ENCODE data around the gene FHIT. TPM values are rescaled to one million over a fixed set of nuclear protein-coding genes. Genes with fewer than 3 reads are reported as not detected.

Gene FHIT
- total RNA-seq, 4 donors from 2014 or later, result 3.2 to 10.9 (median 6.4) TPM

DNA sequence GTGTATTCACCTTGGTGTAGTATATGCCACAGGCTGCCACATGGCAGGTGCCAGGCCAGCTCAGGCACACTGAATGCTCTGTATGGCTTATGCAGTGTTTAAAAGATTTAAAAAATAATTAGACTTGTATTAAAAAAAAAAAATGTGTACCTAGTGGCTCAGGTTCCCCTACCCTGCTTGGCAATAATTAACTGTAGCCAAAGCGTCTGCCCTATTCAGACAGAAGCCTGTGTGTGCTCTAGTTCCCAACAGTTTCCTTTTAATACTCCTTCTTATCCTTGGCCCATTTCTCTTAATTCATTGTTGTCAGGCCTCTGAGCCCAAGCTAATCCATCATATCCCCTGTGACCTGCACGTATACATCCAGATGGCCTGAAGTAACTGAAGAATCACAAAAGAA, 1449.2 kb downstream of the FHIT start:
- DNase-seq (ENCODE audit: low spot score), result no peak
- ATAC-seq (ENCODE audit: low FRiP score), result no peak
- no peak for TF ChIP-seq CTCF (IDR thresholded peaks at IDR 0.05)

DNA sequence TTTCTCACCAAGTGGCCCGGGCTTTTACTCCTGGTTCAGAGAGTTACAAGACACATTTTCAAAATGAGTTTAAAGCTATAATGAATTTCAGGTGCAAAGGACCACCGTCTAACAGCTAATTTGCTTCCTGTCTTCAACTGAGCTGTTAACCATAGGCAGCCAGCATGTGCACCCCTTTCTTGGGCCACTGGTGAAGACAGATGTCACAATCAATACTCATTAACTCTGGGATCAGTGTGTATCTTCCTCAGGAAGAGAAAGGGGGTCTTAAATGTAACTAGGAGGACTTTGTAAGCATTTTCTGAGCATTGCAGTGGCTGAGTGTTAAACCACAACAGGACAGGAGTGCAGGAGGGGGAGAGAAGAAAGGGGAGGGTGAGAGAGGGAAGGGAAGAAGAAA, 1450.8 kb downstream of the FHIT start:
- no peak for ATAC-seq (ENCODE audit: low FRiP score)
- no peak for DNase-seq (ENCODE audit: low spot score)
- no peak for TF ChIP-seq CTCF (IDR thresholded peaks at IDR 0.05)

- no peak for TF ChIP-seq CTCF (IDR thresholded peaks at IDR 0.05)
- DNase-seq (ENCODE audit: low spot score), result no peak
- ATAC-seq (ENCODE audit: low FRiP score), result no peak
These were observed 1452.7 kb downstream of the FHIT start for GRCh38 chr3:59798372-59799086.

GRCh38 chr3:59797533-59797932, 1453.7 kb downstream of the FHIT start:
- TF ChIP-seq CTCF (IDR thresholded peaks at IDR 0.05), result no peak
- ATAC-seq (ENCODE audit: low FRiP score), result no peak
- no peak for DNase-seq (ENCODE audit: low spot score)

DNA sequence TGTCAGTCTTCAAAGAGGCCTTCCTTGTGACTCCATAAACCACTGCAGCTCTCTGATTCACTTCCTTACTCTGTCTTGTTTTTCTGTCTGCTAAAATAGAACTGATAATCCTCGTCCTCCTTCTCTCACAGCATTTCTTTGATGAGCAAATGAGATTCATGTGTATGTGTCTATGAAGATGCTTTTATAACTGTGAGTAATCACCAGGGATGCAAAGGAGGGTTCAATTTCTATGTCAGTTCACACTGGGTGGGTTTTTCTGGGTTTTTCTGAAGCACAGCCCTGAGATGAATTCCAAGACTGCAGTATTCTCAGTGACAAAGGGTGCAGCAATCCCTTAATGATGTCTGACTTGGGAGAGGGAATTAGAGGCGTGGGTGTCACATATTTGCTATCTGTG, 1454.8 kb downstream of the FHIT start:
- DNase-seq (ENCODE audit: low spot score) (no peak), ATAC-seq (ENCODE audit: low FRiP score) (no peak)
- no peak for TF ChIP-seq CTCF (IDR thresholded peaks at IDR 0.05)

DNA sequence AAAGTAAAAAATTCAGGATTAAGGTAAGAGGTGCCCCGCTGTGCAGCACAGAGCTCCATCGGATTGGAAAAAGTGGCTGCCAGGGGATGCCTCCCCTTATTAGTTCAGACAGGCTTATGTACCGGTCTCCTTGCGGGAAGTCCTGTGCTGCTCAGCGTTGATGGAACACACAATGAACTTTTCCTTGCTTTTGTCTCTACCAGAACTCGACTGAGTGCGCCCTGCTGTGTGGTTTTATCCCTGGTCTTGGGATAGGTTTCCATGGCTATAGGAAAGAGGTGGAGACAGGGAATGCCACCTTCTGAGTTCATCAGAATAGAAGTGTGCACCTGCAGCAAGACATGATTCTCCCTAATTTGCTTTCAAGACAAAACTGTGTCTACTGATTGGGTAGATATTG, 1455.5 kb downstream of the FHIT start:
- TF ChIP-seq CTCF (IDR thresholded peaks at IDR 0.05), result no peak
- no peak for DNase-seq (ENCODE audit: low spot score)
- no peak for ATAC-seq (ENCODE audit: low FRiP score)

DNA sequence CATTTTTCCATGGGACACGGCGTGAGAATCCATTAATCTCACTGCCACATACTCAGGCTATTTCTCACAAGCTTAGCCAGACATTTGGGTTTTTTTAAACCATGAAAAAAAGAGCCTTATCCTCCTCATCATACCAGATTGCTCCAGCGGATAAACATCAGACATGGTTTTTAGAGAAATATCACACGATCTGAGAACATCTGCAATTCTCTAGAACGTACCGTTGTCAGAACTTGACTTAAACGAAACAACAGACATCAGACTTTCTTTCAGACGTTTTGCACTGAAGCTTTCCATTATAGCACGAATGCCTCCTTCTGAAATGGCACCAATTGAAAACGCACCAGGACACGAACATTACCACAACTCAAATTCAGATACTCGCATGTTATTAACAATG, 1457.3 kb downstream of the FHIT start:
- TF ChIP-seq CTCF (IDR thresholded peaks at IDR 0.05), result no peak
- no peak for DNase-seq (ENCODE audit: low spot score)

More for the DNA sequence above, 1457.3 kb downstream of the FHIT start:
- ATAC-seq (ENCODE audit: low FRiP score), result no peak

Measured in omental fat pad (tissue), 4 donors.